Activated B cell treated with CpG ODN at 0.5 μM for 24 hours (primary cell): ENCODE data around the gene SPIN3. TPM values are rescaled to one million over a fixed set of nuclear protein-coding genes. Genes with fewer than 3 reads are reported as not detected.
A peak's percentile ranks its signal among the peaks of the same experiment; 100 is the strongest.
"Not testable (repeated sequence)": the region's sequence is repeated elsewhere in the genome, so short reads cannot be mapped to it uniquely, and the experiment has no call there.

Experiments used
- ATAC-seq: fragments of 200-7000 bp; cut with Tn5 transposase; one replicate; pipeline ENCODE4 v1.10.0; 2021; ENCODE audit warnings: low read depth, mild to moderate bottlenecking, moderate library complexity
- CTCF ChIA-PET: fragments of 350-600 bp; sonication (Branson Sonifier 250); formaldehyde crosslinking; loops from one replicate; lab custom pipeline; 2021; ENCODE audit warnings: antibody characterized with exemption; lab: Charles Lee
- POLR2A ChIA-PET: fragments of 350-600 bp; sonication (Branson Sonifier 250); formaldehyde crosslinking; loops from one replicate; lab custom pipeline; 2021; ENCODE audit warnings: antibody characterized with exemption; lab: Charles Lee
- DNase-seq: peaks from one replicate; pipeline ENCODE4 v3.0.0; 2022
- H3K27ac Mint-ChIP-seq: one replicate; pipeline ENCODE4 v1.8.0; 2020; ENCODE audit warnings: mixed read lengths
- H3K27me3 Mint-ChIP-seq: one replicate; pipeline ENCODE4 v1.8.0; 2021; ENCODE audit warnings: mixed read lengths
- H3K36me3 Mint-ChIP-seq: one replicate; pipeline ENCODE4 v1.8.0; 2021; ENCODE audit warnings: low read depth, mixed read lengths
- H3K4me1 Mint-ChIP-seq: one replicate; pipeline ENCODE4 v1.8.0; 2021; ENCODE audit warnings: mixed read lengths
- H3K4me3 Mint-ChIP-seq: one replicate; pipeline ENCODE4 v1.8.0; 2020; ENCODE audit warnings: mild to moderate bottlenecking, mixed read lengths
- H3K9me3 Mint-ChIP-seq: one replicate; pipeline ENCODE4 v1.8.0; 2020; ENCODE audit warnings: mixed read lengths
- CTCF ChIP-seq: fragments of 200-600 bp; IDR thresholded peaks from one replicate; pipeline ENCODE4 v1.8.0; 2022; ENCODE audit warnings: antibody characterized with exemption, mild to moderate bottlenecking
- intact Hi-C: fragments of 100-400 bp; cut with micrococcal nuclease; formaldehyde crosslinking; loops from one replicate; pipeline ENCODE4 v1.15.1; 2024
- total RNA-seq: library from RNA; stranded (reverse); gene quantifications from 2 replicates; pipeline ENCODE4 v1.2.3, GENCODE V29; 2022

The SPIN3 gene
- 17.5 and 19.2 TPM in 2 replicates for total RNA-seq

GRCh38 chrX:56995271-56995994, at the start of gene SPIN3:
Gene SPIN3 (minus strand): TSS chrX:56995541. CDS start chrX:56994947, 594 bp downstream.
- no peak for TF ChIP-seq CTCF
- Mint-ChIP-seq H3K4me1 (peaks cover 31% of the 10 kb centered on the region), H3K27ac (peak within 1 kb of the TSS; percentile 88), H3K27me3 (no peaks in the 10 kb centered on the region), H3K9me3 (no peaks in the 10 kb centered on the region), H3K36me3 (peaks cover 8% of the 10 kb centered on the region), H3K4me3 (peak within 1 kb of the TSS; percentile 91)
- ATAC-seq (peak; percentile 88), DNase-seq (peak; percentile 22)
- ChIA-PET POLR2A (interaction anchor here (0.7 to 2.0 kb wide), 5 partner anchors 9 to 267 kb away, joined by 3 to 9 read pairs (median 3); partner anchors contain the start of gene SPIN2B), CTCF (no interaction called here)
- intact Hi-C loops = loop anchor here (10.0 kb wide), 1 partner anchor 599 kb away; the partner anchor contains the start of gene ZXDB

- H3K27me3 Mint-ChIP-seq = peaks cover 7% of the 10 kb centered on the region
- DNase-seq (no peak), ATAC-seq (no peak)
- ChIA-PET POLR2A (no interaction called here), CTCF (no interaction called here)
- no peaks in the 10 kb centered on the region for H3K9me3 Mint-ChIP-seq
- no peak overlapping the region for H3K4me3 Mint-ChIP-seq
- H3K27ac Mint-ChIP-seq = no peak overlapping the region
- no peak for TF ChIP-seq CTCF
- H3K36me3 Mint-ChIP-seq = no peaks in the 10 kb centered on the region
- H3K4me1 Mint-ChIP-seq = no peaks in the 10 kb centered on the region
- intact Hi-C loops = no loop called here
Observed at GRCh38 chrX:57044245-57044644, 48.9 kb upstream of the SPIN3 start.

GRCh38 chrX:57037265-57037664, 41.9 kb upstream of the SPIN3 start:
- H3K27ac Mint-ChIP-seq, H3K27me3 Mint-ChIP-seq, H3K36me3 Mint-ChIP-seq, DNase-seq, ATAC-seq, CTCF ChIA-PET, H3K4me3 Mint-ChIP-seq, POLR2A ChIA-PET, intact Hi-C loops, H3K9me3 Mint-ChIP-seq, H3K4me1 Mint-ChIP-seq: not testable (repeated sequence)

- ATAC-seq (peak; percentile 8), DNase-seq (no peak)
- POLR2A ChIA-PET = interaction anchor here (0.7 to 2.0 kb wide), 5 partner anchors 8 to 266 kb away, joined by 3 to 9 read pairs (median 3); partner anchors contain the start of gene SPIN2B
- CTCF ChIA-PET = interaction anchor here (2.4 kb wide), 1 partner anchor 16 kb away, joined by 7 read pairs; no protein-coding TSS in a partner anchor
- peaks cover 10% of the 10 kb centered on the region for H3K36me3 Mint-ChIP-seq
- no peak for TF ChIP-seq CTCF
- H3K4me1 Mint-ChIP-seq = peaks cover 31% of the 10 kb centered on the region
- no peaks in the 10 kb centered on the region for H3K9me3 Mint-ChIP-seq
- H3K4me3 Mint-ChIP-seq = peak overlapping the region; percentile 91
- peak overlapping the region; percentile 88 for H3K27ac Mint-ChIP-seq
- no peaks in the 10 kb centered on the region for H3K27me3 Mint-ChIP-seq
- intact Hi-C loops = loop anchor here (10.0 kb wide), 1 partner anchor 600 kb away; the partner anchor contains the start of gene ZXDB
Observed at GRCh38 chrX:56994375-56995270, 718 bp downstream of the SPIN3 start.

- peaks cover 41% of the 10 kb centered on the region for H3K4me1 Mint-ChIP-seq
- H3K27me3 Mint-ChIP-seq = no peaks in the 10 kb centered on the region
- TF ChIP-seq CTCF = no peak
- peak overlapping the region; percentile 7 for H3K27ac Mint-ChIP-seq
- CTCF ChIA-PET = interaction anchor here (1.4 kb wide), 1 partner anchor 10 kb away, joined by 6 read pairs; no protein-coding TSS in a partner anchor
- ATAC-seq = peak; percentile 36
- H3K4me3 Mint-ChIP-seq = no peak overlapping the region
- intact Hi-C loops = loop anchor here (5.0 kb wide), 1 partner anchor 135 kb away; the partner anchor contains the start of gene SPIN2B
- no peaks in the 10 kb centered on the region for H3K9me3 Mint-ChIP-seq
- POLR2A ChIA-PET = interaction anchor here (1.0 kb wide), 1 partner anchor 259 kb away, joined by 3 read pairs; the partner anchor contains the start of gene NBDY
- peaks cover 24% of the 10 kb centered on the region for H3K36me3 Mint-ChIP-seq
- no peak for DNase-seq
Observed at GRCh38 chrX:56987741-56988140, 7.6 kb downstream of the SPIN3 start.
